Upper lobe of left lung (tissue), 6 donors: ENCODE measurements around the gene LIPT1. TPM values are rescaled to one million over a fixed set of nuclear protein-coding genes. Genes with fewer than 3 reads are reported as not detected.
"Not testable (repeated sequence)": the region's sequence is repeated elsewhere in the genome, so short reads cannot be mapped to it uniquely, and the experiment has no call there.

ENCODE experiments used
- ATAC-seq, 2 donors: fragments of 200-7000 bp; cut with Tn5 transposase; one replicate each; pipeline ENCODE4 v1.9.1; 2022; ENCODE audit warnings: mild to moderate bottlenecking in 2 of 2, moderate library complexity in 2 of 2; ENCODE audit not compliant: low FRiP score in 2 of 2
- DNase-seq, 2 donors: peaks; one replicate each; pipeline ENCODE4 v3.0.0-alpha.2; 2019 to 2020
- H3K27ac ChIP-seq, 4 donors: fragments of 200-600 bp; sonication (generic); one replicate each; pipeline ENCODE4 v1.5.1; 2016 to 2019
- H3K27me3 ChIP-seq, 4 donors: fragments of 200-600 bp; sonication (generic); one replicate each; pipeline ENCODE4 v1.5.1; 2017 to 2019
- H3K36me3 ChIP-seq, 4 donors: fragments of 200-600 bp; sonication (generic); one replicate each; pipeline ENCODE4 v1.5.1; 2016 to 2019
- H3K4me1 ChIP-seq, 4 donors: fragments of 200-600 bp; sonication (generic); one replicate each; pipeline ENCODE4 v1.5.1; 2018 to 2019
- H3K4me3 ChIP-seq, 4 donors: fragments of 200-600 bp; sonication (generic); one replicate each; pipeline ENCODE4 v1.5.1; 2017 to 2019; ENCODE audit warnings: mild to moderate bottlenecking in 2 of 4, moderate library complexity in 1 of 4
- H3K9me3 ChIP-seq, 4 donors: fragments of 200-600 bp; sonication (generic); one replicate each; pipeline ENCODE4 v1.5.1; 2018 to 2019
- EP300 ChIP-seq, 4 donors: sonication (generic); formaldehyde crosslinking; IDR thresholded peaks; one replicate each; pipeline ENCODE4 v1.5.1; 2017; ENCODE audit warnings: antibody characterized with exemption in 4 of 4, control low read depth in 2 of 4
- POLR2A ChIP-seq, 4 donors: fragments of 450-650 bp; IDR thresholded peaks; one replicate each; pipeline ENCODE4 v1.5.1; 2016 to 2017; ENCODE audit warnings: antibody characterized with exemption in 4 of 4, mild to moderate bottlenecking in 2 of 4
- POLR2AphosphoS5 ChIP-seq, 2 donors: sonication (generic); formaldehyde crosslinking; IDR thresholded peaks; one replicate each; pipeline ENCODE4 v1.5.1; 2017; ENCODE audit warnings: antibody characterized with exemption in 2 of 2
- WGBS, 2 donors: methylation state at CpG; one replicate each; pipeline ENCODE4 v1.1.5; 2017 to 2018; 5-methylcytosine and 5-hydroxymethylcytosine counted together
- total RNA-seq, 6 donors: library from RNA; depleted of rRNA in 4 of 6; stranded (reverse); fragments of >200 nt in 4 of 6; gene quantifications; one replicate each; pipeline versions ENCODE4 v1.1.0 to v1.2.1, GENCODE V29; 2016 to 2021
- TF ChIP-seq, protein P1 (sequence below), 6 experiments: fragments of 450-650 bp in 4 of 6; fragments of 200-600 bp in 2 of 6; sonication (generic) in 2 of 6; IDR thresholded peaks; one replicate each; pipeline ENCODE4 v1.5.1; 2016 to 2019; ENCODE audit warnings: antibody characterized with exemption in 6 of 6
- donor health status: DM: no; HTN: no; CAD: no; lungs with moderate emphysema.
- donor health status: DM: no; HTN: yes; CAD: no; lungs with severe emphysema.

LIPT1 gene
- total RNA-seq, 6 donors from 2014 or later = 3.6 to 8.4 (median 6.1) TPM

DNA sequence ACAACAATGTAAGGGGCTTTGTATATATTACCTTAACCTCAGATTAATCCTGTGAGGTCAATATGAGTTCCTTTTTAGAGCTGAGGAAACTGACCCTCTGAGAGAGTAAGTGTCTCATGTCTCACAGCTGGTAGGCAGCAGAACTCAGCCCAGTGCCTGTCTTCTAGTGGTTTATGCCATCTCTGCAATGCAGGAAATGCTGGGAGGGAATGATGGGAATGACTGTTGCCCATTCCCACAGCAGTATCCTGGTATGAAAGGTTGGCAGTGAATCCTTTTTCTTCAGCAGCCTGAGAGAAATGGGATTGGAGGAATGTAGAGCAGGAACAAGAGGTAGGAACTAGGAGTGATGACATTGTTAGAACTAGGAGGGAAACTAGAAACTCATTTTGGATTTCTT lies 32.2 kb downstream of the LIPT1 start:
- TF ChIP-seq POLR2AphosphoS5 (IDR thresholded peaks at IDR 0.05) (no peak), POLR2A (IDR thresholded peaks at IDR 0.05) (no peak), EP300 (IDR thresholded peaks at IDR 0.05) (no peak)
- TF ChIP-seq, protein P1, sequence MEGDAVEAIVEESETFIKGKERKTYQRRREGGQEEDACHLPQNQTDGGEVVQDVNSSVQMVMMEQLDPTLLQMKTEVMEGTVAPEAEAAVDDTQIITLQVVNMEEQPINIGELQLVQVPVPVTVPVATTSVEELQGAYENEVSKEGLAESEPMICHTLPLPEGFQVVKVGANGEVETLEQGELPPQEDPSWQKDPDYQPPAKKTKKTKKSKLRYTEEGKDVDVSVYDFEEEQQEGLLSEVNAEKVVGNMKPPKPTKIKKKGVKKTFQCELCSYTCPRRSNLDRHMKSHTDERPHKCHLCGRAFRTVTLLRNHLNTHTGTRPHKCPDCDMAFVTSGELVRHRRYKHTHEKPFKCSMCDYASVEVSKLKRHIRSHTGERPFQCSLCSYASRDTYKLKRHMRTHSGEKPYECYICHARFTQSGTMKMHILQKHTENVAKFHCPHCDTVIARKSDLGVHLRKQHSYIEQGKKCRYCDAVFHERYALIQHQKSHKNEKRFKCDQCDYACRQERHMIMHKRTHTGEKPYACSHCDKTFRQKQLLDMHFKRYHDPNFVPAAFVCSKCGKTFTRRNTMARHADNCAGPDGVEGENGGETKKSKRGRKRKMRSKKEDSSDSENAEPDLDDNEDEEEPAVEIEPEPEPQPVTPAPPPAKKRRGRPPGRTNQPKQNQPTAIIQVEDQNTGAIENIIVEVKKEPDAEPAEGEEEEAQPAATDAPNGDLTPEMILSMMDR (IDR thresholded peaks at IDR 0.05) = no peak
- Histone ChIP-seq H3K27me3 (no peaks in the 10 kb centered on the region), H3K27ac (no peak overlapping the region), H3K9me3 (no peaks in the 10 kb centered on the region), H3K36me3 (peaks cover 0 to 37% (median 20%) of the 10 kb centered on the region in 4 donors), H3K4me1 (peaks cover 9 to 13% (median 13%) of the 10 kb centered on the region in 4 donors), H3K4me3 (no peak overlapping the region)
- no peak for DNase-seq
- ATAC-seq = no peak

DNA sequence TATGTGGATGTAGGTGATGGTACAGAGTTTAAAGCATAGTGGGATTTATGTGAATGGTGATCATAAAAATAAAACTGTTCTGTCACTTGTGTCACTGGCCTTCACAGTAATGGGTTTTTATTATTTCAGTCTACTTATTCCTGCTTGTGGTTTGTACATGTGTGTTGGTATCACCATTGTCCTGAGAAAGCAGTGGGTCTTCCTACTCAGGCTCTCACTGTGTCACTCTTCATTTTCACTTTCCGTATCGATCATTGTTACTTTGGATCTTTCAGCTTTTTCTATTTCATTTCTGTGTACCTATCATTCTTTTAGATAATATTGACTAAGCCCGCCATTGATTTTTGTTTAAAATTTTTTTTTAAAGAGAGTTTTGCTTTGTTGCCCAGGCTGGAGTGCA lies 33.6 kb downstream of the LIPT1 start:
- TF ChIP-seq, protein P1 (IDR thresholded peaks at IDR 0.05) = no peak
- TF ChIP-seq POLR2AphosphoS5 (IDR thresholded peaks at IDR 0.05) (no peak), POLR2A (IDR thresholded peaks at IDR 0.05) (no peak), EP300 (IDR thresholded peaks at IDR 0.05) (no peak)
- Histone ChIP-seq H3K4me1 (peaks cover 0 to under 1% (median 0%) of the 10 kb centered on the region in 4 donors), H3K27ac (no peak overlapping the region), H3K36me3 (peaks cover 0 to 49% (median 24%) of the 10 kb centered on the region in 4 donors), H3K9me3 (no peaks in the 10 kb centered on the region), H3K27me3 (no peaks in the 10 kb centered on the region), H3K4me3 (no peak overlapping the region)
- no peak for DNase-seq
- no peak for ATAC-seq
- WGBS, 2 donors = 95 to 97% methylated on average over 3 of the region's 3 CpGs

DNA sequence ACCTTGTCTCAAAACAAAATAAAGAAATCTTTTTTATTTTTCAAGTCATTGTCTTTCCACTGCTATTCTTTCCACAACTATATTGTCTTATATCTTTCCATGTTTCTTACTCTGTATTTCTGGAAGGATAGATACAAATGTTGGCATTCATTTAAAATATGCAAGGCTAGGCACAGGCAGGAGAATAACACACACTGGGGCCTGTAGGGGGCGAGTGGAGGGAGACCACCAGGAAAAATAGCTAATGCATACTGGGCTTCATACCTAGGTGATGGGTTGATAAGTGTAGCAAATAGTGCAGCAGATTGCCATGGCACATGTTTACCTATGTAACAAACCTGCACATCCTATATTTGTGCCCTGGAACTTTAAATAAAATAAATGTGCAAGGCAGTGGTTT lies 35.8 kb downstream of the LIPT1 start:
- no peak for DNase-seq
- no peaks in the 10 kb centered on the region for H3K9me3 ChIP-seq
- H3K4me1 ChIP-seq = no peaks in the 10 kb centered on the region
- ATAC-seq = no peak
- TF ChIP-seq POLR2AphosphoS5 (IDR thresholded peaks at IDR 0.05) (no peak), POLR2A (IDR thresholded peaks at IDR 0.05) (no peak), EP300 (IDR thresholded peaks at IDR 0.05) (no peak)
- TF ChIP-seq, protein P1 (IDR thresholded peaks at IDR 0.05) = no peak
- 79 to 92% methylated on average over 1 of the region's 1 CpG for WGBS, 2 donors
- H3K4me3 ChIP-seq = no peak overlapping the region
- peaks cover 7 to 70% (median 30%) of the 10 kb centered on the region in 4 donors for H3K36me3 ChIP-seq
- no peaks in the 10 kb centered on the region for H3K27me3 ChIP-seq
- no peak overlapping the region for H3K27ac ChIP-seq

- not testable (repeated sequence) for H3K4me3 ChIP-seq, H3K4me1 ChIP-seq, DNase-seq, H3K9me3 ChIP-seq, H3K27me3 ChIP-seq, H3K27ac ChIP-seq, ATAC-seq
- whole genome bisulfite sequencing, 2 donors = 98% methylated on average over 4 of the region's 4 CpGs
- peaks cover 17 to 80% (median 48%) of the 10 kb centered on the region in 4 donors for H3K36me3 ChIP-seq
Observed at GRCh38 chr2:99192364-99192763, 37.6 kb downstream of the LIPT1 start.

DNA sequence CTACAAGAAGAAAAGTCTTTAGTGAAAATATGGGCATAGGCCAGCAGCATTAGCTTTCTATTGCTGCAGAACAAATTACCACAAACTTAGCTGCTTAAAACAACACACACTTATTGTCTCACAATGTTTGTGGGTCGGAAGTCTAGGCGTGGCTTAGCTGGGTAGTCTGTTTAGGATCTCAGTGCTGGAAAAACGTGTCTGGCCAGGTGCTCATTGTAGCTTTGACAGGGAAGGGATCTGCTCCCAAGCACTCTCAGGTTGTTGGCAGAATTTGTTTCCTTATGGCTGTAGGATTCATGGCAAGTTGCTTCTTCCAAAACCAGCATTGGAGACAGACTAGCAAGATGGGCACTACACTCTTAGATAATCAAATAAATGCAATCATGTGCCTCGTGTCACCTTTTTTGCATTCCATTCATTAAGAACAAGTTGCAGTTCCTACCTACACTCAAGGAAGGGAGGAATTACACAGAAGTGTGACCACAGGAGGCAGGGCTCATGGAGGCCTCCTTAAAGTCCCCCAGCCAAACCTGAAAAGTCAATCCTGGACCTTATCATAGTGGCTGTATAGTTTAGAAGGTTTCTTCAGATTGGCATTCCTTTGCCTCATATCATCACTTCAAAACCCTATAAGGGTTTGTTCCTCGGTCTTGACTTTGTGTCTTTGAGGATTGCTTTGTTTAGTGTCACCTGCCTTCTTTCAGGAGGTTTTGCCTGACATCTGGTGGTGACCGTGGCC lies 43.5 kb downstream of the LIPT1 start:
- H3K4me3 ChIP-seq = no peak overlapping the region
- DNase-seq = peak in 1 of 2 donors; percentile 55
- H3K36me3 ChIP-seq = peaks cover 17 to 54% (median 26%) of the 10 kb centered on the region in 4 donors
- peaks cover 0 to 5% (median 2%) of the 10 kb centered on the region in 4 donors for H3K4me1 ChIP-seq
- TF ChIP-seq EP300 (IDR thresholded peaks at IDR 0.05) = no peak
- TF ChIP-seq, protein P1 (IDR thresholded peaks at IDR 0.05) = no peak
- TF ChIP-seq POLR2A (IDR thresholded peaks at IDR 0.05) = no peak
- TF ChIP-seq POLR2AphosphoS5 (IDR thresholded peaks at IDR 0.05) = no peak
- peak overlapping the region in 1 of 4 donors; percentile 10 for H3K27ac ChIP-seq
- H3K9me3 ChIP-seq = no peaks in the 10 kb centered on the region
- no peak for ATAC-seq
- WGBS, 2 donors = 68 to 82% methylated on average over 6 of the region's 6 CpGs
- no peaks in the 10 kb centered on the region for H3K27me3 ChIP-seq
